GM18951 (cell line): ENCODE measurements around the gene NFATC2.

Experiments
- POLR2A ChIP-seq: IDR thresholded peaks from 4 replicates; pipeline ENCODE4 v1.6.1; 2011; ENCODE audit warnings: mild to moderate bottlenecking; ENCODE audit not compliant: insufficient read length, insufficient read depth; ENCODE audit errors: extremely low read depth
- in situ Hi-C: fragments of 300-500 bp; cut with MboI; formaldehyde crosslinking; loops from one replicate; pipeline ENCODE4 v1.12.0; 2022; ENCODE audit warnings: low sequenced_read_pairs, mixed read lengths, inconsistent platforms; ENCODE audit not compliant: unreplicated experiment

Gene NFATC2

GRCh38 chr20:51509208-51509607 is 33.3 kb downstream of the NFATC2 start:
- TF ChIP-seq POLR2A = no peak
- in situ Hi-C loops = no loop called here

DNA sequence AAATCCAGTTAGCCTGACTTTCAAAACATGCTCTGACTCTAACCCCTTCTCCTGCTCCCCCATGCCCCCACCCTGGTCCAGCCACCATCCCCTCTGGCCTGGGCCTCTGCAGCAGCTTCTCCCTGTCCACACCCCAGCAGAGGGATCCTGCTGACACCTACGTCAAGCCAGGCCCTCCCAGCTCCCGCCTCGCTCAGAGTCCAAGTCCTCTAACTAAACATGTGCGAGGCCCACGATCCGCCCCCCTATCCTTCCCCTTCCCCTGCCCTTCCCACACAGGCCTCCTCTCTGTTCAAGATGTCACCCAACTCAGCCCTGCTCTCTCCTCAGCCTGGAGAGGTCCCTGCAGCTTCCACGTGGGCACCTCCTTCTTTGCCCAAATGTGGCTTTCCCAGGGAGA is 33.7 kb downstream of the NFATC2 start:
- in situ Hi-C loops = no loop called here
- TF ChIP-seq POLR2A = no peak

DNA sequence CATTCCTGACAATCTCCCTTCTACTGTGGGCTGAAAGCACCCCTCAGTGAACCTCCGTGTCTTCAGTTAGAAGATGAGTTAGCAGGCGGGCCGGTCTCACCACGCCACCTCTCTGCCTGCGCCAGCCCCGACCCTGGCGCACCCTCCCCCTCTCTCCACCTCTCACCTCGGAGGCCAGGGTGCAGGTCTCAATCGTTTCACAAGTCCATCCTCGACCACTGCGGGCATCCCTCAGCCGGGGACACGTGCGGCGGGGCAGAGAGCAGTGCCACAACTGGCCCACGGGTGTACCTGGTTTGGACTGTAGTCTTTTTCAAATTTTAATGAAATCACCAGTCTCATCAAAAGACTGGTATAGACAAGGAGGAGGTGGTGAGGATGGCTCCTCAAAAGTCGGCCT is 34.4 kb downstream of the NFATC2 start:
- in situ Hi-C loops = no loop called here
- no peak for TF ChIP-seq POLR2A

GRCh38 chr20:51507216-51508036 is 35.1 kb downstream of the NFATC2 start:
- in situ Hi-C loops = no loop called here

GRCh38 chr20:51506527-51507215 is 35.8 kb downstream of the NFATC2 start:
- no peak for TF ChIP-seq POLR2A
- in situ Hi-C loops = no loop called here

More at GRCh38 chr20:51507216-51508036, 35.1 kb downstream of the NFATC2 start:
- TF ChIP-seq POLR2A = no peak

DNA sequence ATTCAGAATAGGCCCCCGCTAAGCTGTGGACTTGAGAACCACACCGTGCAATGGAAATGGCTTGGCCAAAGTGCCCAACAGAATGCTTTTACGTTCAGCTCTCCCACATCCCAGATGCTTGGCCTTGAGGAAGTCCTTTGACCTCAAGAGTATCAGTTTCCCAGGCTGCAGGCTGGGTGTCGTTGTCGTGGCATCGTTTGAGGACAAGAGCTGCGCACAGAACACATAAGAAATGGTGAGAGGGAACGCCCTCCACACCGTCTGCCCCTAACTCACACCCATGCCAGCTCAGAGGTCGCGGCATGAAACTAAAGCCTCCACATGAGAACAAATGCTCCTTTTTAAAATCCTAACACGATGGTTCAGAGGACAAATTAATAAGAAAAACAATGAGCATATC is 37.0 kb downstream of the NFATC2 start:
- in situ Hi-C loops = no loop called here
- TF ChIP-seq POLR2A = no peak

DNA sequence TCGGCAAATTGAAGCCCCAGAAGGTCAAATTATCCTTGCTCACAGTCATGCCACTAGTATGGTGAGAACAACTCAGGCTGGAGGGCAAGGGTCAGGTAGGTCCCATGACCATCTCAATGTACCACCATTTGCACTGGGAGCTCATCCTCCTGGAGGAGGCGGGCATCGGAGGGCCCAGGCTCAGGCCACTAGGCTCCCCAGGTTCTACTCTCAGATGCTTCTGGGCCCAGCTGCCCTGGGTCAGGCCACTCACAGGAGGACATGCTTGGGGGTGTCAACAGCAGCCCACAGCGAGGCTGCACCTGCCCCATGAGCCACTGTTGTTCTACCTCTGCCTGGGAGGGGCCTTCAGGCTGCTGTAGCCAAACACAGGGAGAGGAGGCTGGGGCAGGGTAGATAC is 39.1 kb downstream of the NFATC2 start:
- in situ Hi-C loops = no loop called here
- no peak for TF ChIP-seq POLR2A

DNA sequence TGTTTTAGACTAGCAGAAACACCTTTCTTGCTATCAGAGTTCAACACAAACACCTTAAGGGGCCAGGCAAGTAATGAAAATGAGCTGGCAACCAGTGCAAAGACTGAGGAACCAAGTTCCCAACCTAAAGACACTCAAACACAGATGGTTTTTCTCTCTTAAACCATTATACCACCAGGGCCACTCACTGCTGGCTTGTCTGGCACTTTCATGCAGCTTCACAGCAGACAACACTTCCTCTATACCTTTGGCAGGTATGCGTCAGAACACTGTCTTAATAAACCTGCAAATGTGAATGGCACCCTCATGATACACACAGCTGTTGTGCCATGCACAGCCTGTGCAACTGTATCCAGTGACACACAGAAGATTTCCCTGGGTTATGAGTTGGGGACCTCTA is 41.6 kb downstream of the NFATC2 start:
- no peak for TF ChIP-seq POLR2A
- in situ Hi-C loops = no loop called here

DNA sequence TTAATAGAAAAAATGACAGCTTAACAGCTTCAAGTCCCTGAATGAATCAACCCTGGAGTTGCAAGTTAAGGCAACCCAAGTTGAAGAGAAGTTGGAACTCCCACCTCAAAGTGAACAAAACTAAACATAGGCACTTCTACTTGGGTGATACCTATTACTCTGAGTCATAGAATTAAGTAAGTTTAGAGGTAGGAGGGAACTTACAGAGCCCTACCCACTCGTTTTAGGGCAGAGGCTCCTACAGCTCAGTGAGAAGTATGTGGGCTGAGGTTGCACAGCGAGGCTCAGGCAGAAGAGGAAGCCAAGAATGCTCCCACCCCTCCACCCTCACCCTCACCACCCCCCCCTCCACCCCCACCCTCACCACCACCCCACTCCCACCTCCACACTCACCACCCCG is 42.2 kb downstream of the NFATC2 start:
- no peak for TF ChIP-seq POLR2A
- in situ Hi-C loops = no loop called here

DNA sequence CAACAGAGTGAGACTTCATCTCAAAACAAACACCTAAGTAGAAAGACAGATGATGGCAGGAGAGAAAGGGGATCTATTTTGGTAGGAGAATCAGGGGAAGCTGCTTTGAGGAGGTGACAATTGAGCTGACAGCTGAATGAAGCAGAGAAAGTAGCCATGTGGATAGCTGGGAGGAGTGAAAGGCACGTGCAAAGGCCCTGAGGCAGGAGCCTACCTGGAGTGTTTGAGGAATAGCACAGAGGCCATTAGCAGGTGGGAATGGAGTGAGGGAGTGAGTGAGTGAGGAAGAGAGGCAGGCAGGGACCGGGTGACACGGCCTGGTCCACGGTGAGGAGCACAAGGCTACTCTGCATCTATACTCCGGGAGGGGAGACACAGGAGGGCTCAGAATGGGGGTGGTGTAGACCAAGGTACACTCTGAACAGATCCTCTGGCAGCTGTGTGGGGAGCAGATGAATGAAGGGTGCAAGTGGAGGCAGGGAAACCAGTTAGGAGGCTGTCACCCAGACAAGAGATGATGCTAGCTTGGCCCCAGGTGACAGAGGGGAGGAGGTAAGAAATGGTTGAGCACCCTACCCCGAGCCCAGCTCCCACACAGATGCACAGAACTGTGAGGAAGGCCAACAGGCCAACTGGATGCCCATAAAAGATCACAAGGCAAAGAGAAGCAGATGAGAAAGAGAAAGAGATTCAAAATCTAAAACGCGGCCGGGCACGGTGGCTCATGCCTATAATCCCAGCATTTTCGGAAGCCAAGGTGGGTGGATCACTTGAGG is 43.6 kb downstream of the NFATC2 start:
- in situ Hi-C loops = no loop called here
- no peak for TF ChIP-seq POLR2A

- no peak for TF ChIP-seq POLR2A
- in situ Hi-C loops = no loop called here
Measured at GRCh38 chr20:51497542-51498467, 44.7 kb downstream of the NFATC2 start.

DNA sequence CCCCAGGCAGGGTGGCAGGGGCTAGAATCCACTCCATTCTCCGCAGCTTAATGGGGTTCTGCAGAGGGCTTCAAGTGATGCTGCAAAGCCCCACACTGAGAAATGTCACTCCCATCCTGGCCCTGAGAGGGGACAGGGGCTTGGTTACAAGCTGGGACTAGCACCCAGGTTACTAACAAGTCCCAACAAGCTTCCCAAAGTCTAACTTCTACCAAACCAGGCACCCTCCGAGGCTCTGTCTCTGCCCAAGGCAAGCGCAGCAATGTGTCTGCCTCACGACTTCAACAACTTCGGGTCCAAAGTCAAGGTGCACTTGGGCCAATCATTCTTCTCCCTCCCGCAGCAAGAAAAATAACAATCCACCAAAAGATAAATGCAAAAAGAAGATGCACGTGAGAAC is 45.6 kb downstream of the NFATC2 start:
- TF ChIP-seq POLR2A = no peak
- in situ Hi-C loops = no loop called here
